ENCODE data around the gene AMPD2. TPM values are rescaled to one million over a fixed set of nuclear protein-coding genes. Genes with fewer than 3 reads are reported as not detected.

Gene AMPD2
- polyA plus RNA-seq, 3 donors = 75.0 to 961 (median 117) TPM

DNA sequence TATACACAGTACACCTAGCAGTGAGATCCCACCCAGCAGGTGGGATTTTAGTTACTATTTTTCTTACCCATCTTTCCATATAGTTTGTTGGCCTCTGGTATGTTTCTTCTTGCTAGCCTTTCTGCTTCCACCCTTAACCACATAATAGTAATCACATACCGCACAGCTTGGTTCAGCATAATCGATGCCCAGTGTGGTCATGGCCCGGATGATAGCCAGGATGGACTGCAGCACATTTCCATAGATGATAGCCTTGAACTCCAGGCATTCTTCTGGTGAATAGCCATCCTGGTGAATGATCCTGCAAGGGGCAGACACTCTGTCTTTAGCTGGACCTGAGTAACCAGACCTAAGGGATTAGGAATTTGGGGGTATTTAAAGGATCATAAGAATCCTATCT lies 9.8 kb upstream of the AMPD2 start:
- Mint-ChIP-seq H3K4me3 (no peak overlapping the region), H3K27ac (no peak overlapping the region), H3K4me1 (peaks cover 63% of the 10 kb centered on the region), H3K9me3 (no peaks in the 10 kb centered on the region), H3K36me3 (peaks cover 0 to 9% of the 10 kb centered on the region in 2 donors), H3K27me3 (ENCODE audit: low read depth in 3 of 3) (peaks cover 0 to 1% (median 0%) of the 10 kb centered on the region in 3 donors)
- no peaks in the 10 kb centered on the region for H4K20me1 ChIP-seq (ENCODE audit: insufficient read depth, low read length)
- H3K4me1 ChIP-seq (ENCODE audit: control insufficient read depth in 1 of 2, insufficient read depth in 2 of 2, low read length in 2 of 2) = peaks cover 36% of the 10 kb centered on the region in 2 donors
- DNase-seq = no peak
- TF ChIP-seq, protein P1, sequence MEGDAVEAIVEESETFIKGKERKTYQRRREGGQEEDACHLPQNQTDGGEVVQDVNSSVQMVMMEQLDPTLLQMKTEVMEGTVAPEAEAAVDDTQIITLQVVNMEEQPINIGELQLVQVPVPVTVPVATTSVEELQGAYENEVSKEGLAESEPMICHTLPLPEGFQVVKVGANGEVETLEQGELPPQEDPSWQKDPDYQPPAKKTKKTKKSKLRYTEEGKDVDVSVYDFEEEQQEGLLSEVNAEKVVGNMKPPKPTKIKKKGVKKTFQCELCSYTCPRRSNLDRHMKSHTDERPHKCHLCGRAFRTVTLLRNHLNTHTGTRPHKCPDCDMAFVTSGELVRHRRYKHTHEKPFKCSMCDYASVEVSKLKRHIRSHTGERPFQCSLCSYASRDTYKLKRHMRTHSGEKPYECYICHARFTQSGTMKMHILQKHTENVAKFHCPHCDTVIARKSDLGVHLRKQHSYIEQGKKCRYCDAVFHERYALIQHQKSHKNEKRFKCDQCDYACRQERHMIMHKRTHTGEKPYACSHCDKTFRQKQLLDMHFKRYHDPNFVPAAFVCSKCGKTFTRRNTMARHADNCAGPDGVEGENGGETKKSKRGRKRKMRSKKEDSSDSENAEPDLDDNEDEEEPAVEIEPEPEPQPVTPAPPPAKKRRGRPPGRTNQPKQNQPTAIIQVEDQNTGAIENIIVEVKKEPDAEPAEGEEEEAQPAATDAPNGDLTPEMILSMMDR (IDR thresholded peaks at IDR 0.05) = no peak
- H3K9ac ChIP-seq (ENCODE audit: insufficient read depth, low read length, poor library complexity, severe bottlenecking) = no peak overlapping the region
- no peaks in the 10 kb centered on the region for H3K9me3 ChIP-seq (replicated peaks in 1 of 2; ENCODE audit: control insufficient read depth in 1 of 2, insufficient read depth in 1 of 2, low read length in 2 of 2)
- no peaks in the 10 kb centered on the region for H3K27me3 ChIP-seq (ENCODE audit: control insufficient read depth in 2 of 2, insufficient read depth in 2 of 2, low read length in 2 of 2)
- H3K4me3 ChIP-seq (replicated peaks in 1 of 3; ENCODE audit: low read depth in 2 of 3, low read length in 3 of 3) = no peak overlapping the region
- intact Hi-C loops (cut with micrococcal nuclease) = no loop called here
- no peaks in the 10 kb centered on the region for H3K36me3 ChIP-seq (replicated peaks in 1 of 2; ENCODE audit: control insufficient read depth in 1 of 2, insufficient read depth in 2 of 2, low read length in 2 of 2)
- no peaks in the 10 kb centered on the region for H3K79me2 ChIP-seq (ENCODE audit: insufficient read depth, low read length)
- no peak overlapping the region for H3K27ac ChIP-seq (ENCODE audit: low read depth in 1 of 2, low read length in 2 of 2)
- WGBS (ENCODE audit: insufficient coverage) = 100% methylated on average over 3 of the region's 3 CpGs
- no peak overlapping the region for H2AFZ ChIP-seq (ENCODE audit: insufficient read depth, low read depth, low read length, poor library complexity, severe bottlenecking)
- no peak overlapping the region for H3K4me2 ChIP-seq (replicated peaks; ENCODE audit: extremely low read depth, low read length, poor library complexity, severe bottlenecking)

DNA sequence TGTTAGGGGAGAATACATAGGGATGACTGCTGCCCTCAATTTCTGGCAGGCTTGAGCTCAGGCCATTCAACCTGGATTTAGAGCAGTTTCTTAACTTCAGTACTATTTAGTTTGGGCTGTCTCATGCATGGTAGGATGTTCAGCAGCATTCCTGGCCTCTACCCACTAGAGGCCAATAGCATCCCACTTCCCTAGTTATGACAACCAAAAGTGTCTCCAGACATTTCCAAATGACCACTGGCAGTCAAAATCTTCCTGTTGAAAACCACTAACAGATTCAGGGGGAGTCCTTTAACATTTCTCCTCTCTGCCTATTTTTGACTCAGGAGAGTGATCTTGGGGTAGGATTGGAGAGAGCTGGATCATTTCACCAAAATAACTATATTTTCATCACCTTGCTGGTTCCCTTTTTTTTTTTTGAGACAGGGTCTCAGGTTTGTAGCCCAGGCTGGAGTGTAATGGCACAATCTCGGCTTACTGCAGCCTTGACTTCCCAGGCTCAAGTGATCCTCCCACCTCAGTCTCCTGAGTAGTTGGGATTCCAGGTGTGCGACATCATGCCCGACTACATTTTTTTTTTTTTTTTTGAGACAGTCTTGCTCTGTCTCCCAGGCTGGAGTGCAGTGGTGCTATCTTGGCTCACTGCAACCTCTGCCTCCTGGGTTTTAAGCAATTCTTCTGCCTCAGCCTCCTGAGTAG lies 8.9 kb upstream of the AMPD2 start:
- no peaks in the 10 kb centered on the region for H3K9me3 ChIP-seq (replicated peaks in 1 of 2; ENCODE audit: control insufficient read depth in 1 of 2, insufficient read depth in 1 of 2, low read length in 2 of 2)
- Mint-ChIP-seq H3K36me3 (peaks cover 0 to 5% of the 10 kb centered on the region in 2 donors), H3K27me3 (ENCODE audit: low read depth in 3 of 3) (peaks cover 0 to 1% (median 0%) of the 10 kb centered on the region in 3 donors), H3K4me3 (no peak overlapping the region), H3K27ac (peak overlapping the region in 1 of 7 donors; percentile 43), H3K9me3 (peaks cover 0 to 2% (median 0%) of the 10 kb centered on the region in 7 donors), H3K4me1 (peaks cover 63% of the 10 kb centered on the region)
- peaks cover 40 to 44% of the 10 kb centered on the region in 2 donors for H3K4me1 ChIP-seq (ENCODE audit: control insufficient read depth in 1 of 2, insufficient read depth in 2 of 2, low read length in 2 of 2)
- no peak overlapping the region for H3K9ac ChIP-seq (ENCODE audit: insufficient read depth, low read length, poor library complexity, severe bottlenecking)
- H3K36me3 ChIP-seq (replicated peaks in 1 of 2; ENCODE audit: control insufficient read depth in 1 of 2, insufficient read depth in 2 of 2, low read length in 2 of 2) = no peaks in the 10 kb centered on the region
- TF ChIP-seq, protein P1 (IDR thresholded peaks at IDR 0.05) = no peak
- no peak overlapping the region for H2AFZ ChIP-seq (ENCODE audit: insufficient read depth, low read depth, low read length, poor library complexity, severe bottlenecking)
- no peak for DNase-seq
- H3K79me2 ChIP-seq (ENCODE audit: insufficient read depth, low read length) = no peaks in the 10 kb centered on the region
- H3K4me3 ChIP-seq (replicated peaks in 1 of 3; ENCODE audit: low read depth in 2 of 3, low read length in 3 of 3) = no peak overlapping the region
- intact Hi-C loops (cut with micrococcal nuclease) = no loop called here
- no peaks in the 10 kb centered on the region for H4K20me1 ChIP-seq (ENCODE audit: insufficient read depth, low read length)
- no CpG with 5 or more reads among the region's 3 CpGs for WGBS (ENCODE audit: insufficient coverage)
- H3K4me2 ChIP-seq (replicated peaks; ENCODE audit: extremely low read depth, low read length, poor library complexity, severe bottlenecking) = no peak overlapping the region
- no peak overlapping the region for H3K27ac ChIP-seq (ENCODE audit: low read depth in 1 of 2, low read length in 2 of 2)
- no peaks in the 10 kb centered on the region for H3K27me3 ChIP-seq (ENCODE audit: control insufficient read depth in 2 of 2, insufficient read depth in 2 of 2, low read length in 2 of 2)
